Sigmoid colon (tissue), 7 donors: ENCODE results near the gene SYK. TPM values are rescaled to one million over a fixed set of nuclear protein-coding genes. Genes with fewer than 3 reads are reported as not detected.

Experiments
- DNase-seq: peaks from one replicate; pipeline ENCODE4 v3.0.0-alpha.2; 2019
- H3K27ac ChIP-seq, 4 donors: fragments of 200-600 bp; sonication (generic); one replicate each; pipeline ENCODE4 v1.5.1; 2016 to 2019; ENCODE audit warnings: mild to moderate bottlenecking in 1 of 4
- H3K27me3 ChIP-seq, 3 donors: fragments of 200-600 bp; sonication (generic); one replicate each; pipeline ENCODE4 v1.5.1; 2019; ENCODE audit warnings: mild to moderate bottlenecking in 1 of 3
- H3K36me3 ChIP-seq, 4 donors: fragments of 200-600 bp; sonication (generic); one replicate each; pipeline ENCODE4 v1.5.1; 2016 to 2019
- H3K4me1 ChIP-seq, 4 donors: fragments of 200-600 bp; sonication (generic); one replicate each; pipeline ENCODE4 v1.5.1; 2017 to 2019
- H3K4me3 ChIP-seq, 4 donors: fragments of 200-600 bp; sonication (generic); one replicate each; pipeline ENCODE4 v1.5.1; 2017 to 2019; ENCODE audit warnings: mild to moderate bottlenecking in 2 of 4, moderate library complexity in 1 of 4
- H3K9me3 ChIP-seq, 4 donors: fragments of 200-600 bp in 3 of 4; sonication (generic) in 3 of 4; one replicate each; pipeline versions ENCODE4 v1.5.1 to v1.6.1; 2013 to 2019
- CTCF ChIP-seq, 4 experiments: fragments of 450-650 bp in 3 of 4; fragments of 200-600 bp in 1 of 4; IDR thresholded peaks; one replicate each; pipeline ENCODE4 v1.5.1; 2016 to 2019; ENCODE audit warnings: antibody characterized with exemption in 4 of 4, mild to moderate bottlenecking in 3 of 4, moderate library complexity in 2 of 4
- EP300 ChIP-seq, 4 donors: sonication (generic); formaldehyde crosslinking; IDR thresholded peaks; one replicate each; pipeline ENCODE4 v1.6.1; 2017; ENCODE audit warnings: antibody characterized with exemption in 4 of 4
- POLR2A ChIP-seq, 2 donors: fragments of 450-650 bp; IDR thresholded peaks; one replicate each; pipeline ENCODE4 v1.6.1; 2016; ENCODE audit warnings: antibody characterized with exemption in 2 of 2, mild to moderate bottlenecking in 2 of 2, moderate library complexity in 2 of 2
- POLR2AphosphoS5 ChIP-seq, 4 donors: sonication (generic); formaldehyde crosslinking; IDR thresholded peaks; one replicate each; pipeline ENCODE4 v1.6.1; 2017; ENCODE audit warnings: antibody characterized with exemption in 4 of 4
- WGBS, 2 donors: extraction: QIAGEN DNeasy Blood & Tissue Kit; methylation state at CpG; one replicate each; pipeline ENCODE4 v1.1.7; 2013; 5-methylcytosine and 5-hydroxymethylcytosine counted together
- intact Hi-C: fragments of 100-400 bp; cut with DNase I; formaldehyde crosslinking; loops from one replicate; pipeline ENCODE4 v1.15.1; 2023
- polyA plus RNA-seq, 3 donors: library from polyadenylated mRNA; stranded (reverse); fragments of 200-250 nt; gene quantifications; one replicate each; pipeline ENCODE4 v1.2.3, GENCODE V29; 2013
- total RNA-seq, 4 donors: library from RNA; depleted of rRNA; stranded (reverse); fragments of >200 nt; gene quantifications; one replicate each; pipeline ENCODE4 v1.1.0, GENCODE V29; 2016
- donor health status: healthy with polysubstance abuse.
- donor health status: Bipolar disorder and iron deficiency.
- donor health status: healthy.

The SYK gene
- total and polyA plus RNA-seq, 7 donors: 7.8 to 35.8 (median 16.4) TPM

GRCh38 chr9:90898228-90898627 lies 96.6 kb downstream of the SYK start:
- Histone ChIP-seq H3K4me1 (no peaks in the 10 kb centered on the region), H3K9me3 (no peaks in the 10 kb centered on the region), H3K27me3 (no peaks in the 10 kb centered on the region), H3K4me3 (no peak overlapping the region), H3K27ac (no peak overlapping the region), H3K36me3 (no peaks in the 10 kb centered on the region)
- intact Hi-C loops: no loop called here
- WGBS, 2 donors: 78 to 88% methylated on average over 3 of the region's 3 CpGs
- no peak for DNase-seq
- TF ChIP-seq POLR2AphosphoS5 (IDR thresholded peaks at IDR 0.05): no peak
- TF ChIP-seq POLR2A (IDR thresholded peaks at IDR 0.05): no peak
- TF ChIP-seq EP300 (IDR thresholded peaks at IDR 0.05): no peak
- no peak for TF ChIP-seq CTCF (IDR thresholded peaks at IDR 0.05)

- Histone ChIP-seq H3K27ac (no peak overlapping the region), H3K4me1 (no peaks in the 10 kb centered on the region), H3K4me3 (no peak overlapping the region), H3K27me3 (no peaks in the 10 kb centered on the region), H3K36me3 (no peaks in the 10 kb centered on the region), H3K9me3 (no peaks in the 10 kb centered on the region)
- TF ChIP-seq EP300 (IDR thresholded peaks at IDR 0.05) (no peak), POLR2A (IDR thresholded peaks at IDR 0.05) (no peak), POLR2AphosphoS5 (IDR thresholded peaks at IDR 0.05) (no peak)
- DNase-seq: no peak
- intact Hi-C loops: no loop called here
- 96 to 98% methylated on average over 3 of the region's 3 CpGs for WGBS, 2 donors
Observed at GRCh38 chr9:90899287-90899686, 97.7 kb downstream of the SYK start.

GRCh38 chr9:90900130-90900529 lies 98.5 kb downstream of the SYK start:
- 87 to 95% methylated on average over 5 of the region's 5 CpGs for WGBS, 2 donors
- TF ChIP-seq EP300 (IDR thresholded peaks at IDR 0.05): no peak
- no peak for TF ChIP-seq POLR2A (IDR thresholded peaks at IDR 0.05)
- TF ChIP-seq CTCF (IDR thresholded peaks at IDR 0.05): no peak
- TF ChIP-seq POLR2AphosphoS5 (IDR thresholded peaks at IDR 0.05): no peak
- no peaks in the 10 kb centered on the region for H3K4me1 ChIP-seq
- no peak overlapping the region for H3K4me3 ChIP-seq
- H3K9me3 ChIP-seq: no peaks in the 10 kb centered on the region
- H3K27me3 ChIP-seq: no peaks in the 10 kb centered on the region
- H3K27ac ChIP-seq: no peak overlapping the region
- intact Hi-C loops: no loop called here
- DNase-seq: no peak
- no peaks in the 10 kb centered on the region for H3K36me3 ChIP-seq

GRCh38 chr9:90901933-90902332 lies 100.3 kb downstream of the SYK start:
- Histone ChIP-seq H3K4me1 (no peaks in the 10 kb centered on the region), H3K4me3 (no peak overlapping the region), H3K27me3 (no peaks in the 10 kb centered on the region), H3K36me3 (no peaks in the 10 kb centered on the region), H3K9me3 (no peaks in the 10 kb centered on the region), H3K27ac (no peak overlapping the region)
- DNase-seq: no peak
- TF ChIP-seq CTCF (IDR thresholded peaks at IDR 0.05): no peak
- TF ChIP-seq EP300 (IDR thresholded peaks at IDR 0.05): no peak
- no peak for TF ChIP-seq POLR2AphosphoS5 (IDR thresholded peaks at IDR 0.05)
- no peak for TF ChIP-seq POLR2A (IDR thresholded peaks at IDR 0.05)
- intact Hi-C loops: no loop called here
- 86% methylated on average over 8 of the region's 8 CpGs for WGBS, 2 donors

- intact Hi-C loops: no loop called here
- no peak for DNase-seq
- no peak overlapping the region for H3K4me3 ChIP-seq
- no peaks in the 10 kb centered on the region for H3K4me1 ChIP-seq
- H3K9me3 ChIP-seq: no peaks in the 10 kb centered on the region
- H3K36me3 ChIP-seq: no peaks in the 10 kb centered on the region
- no peak overlapping the region for H3K27ac ChIP-seq
- WGBS, 2 donors: 79 to 82% methylated on average over 11 of the region's 11 CpGs
- TF ChIP-seq CTCF (IDR thresholded peaks at IDR 0.05): no peak
- no peak for TF ChIP-seq POLR2A (IDR thresholded peaks at IDR 0.05)
- no peak for TF ChIP-seq POLR2AphosphoS5 (IDR thresholded peaks at IDR 0.05)
- no peak for TF ChIP-seq EP300 (IDR thresholded peaks at IDR 0.05)
- H3K27me3 ChIP-seq: no peaks in the 10 kb centered on the region
Observed at GRCh38 chr9:90903766-90904424, 102.3 kb downstream of the SYK start.
